SU-DHL-6 (cell line): Measurements from ENCODE around the gene KRT10.

Experiments
- H2AFZ ChIP-seq: fragments of 200-600 bp; sonication (generic); 2 replicates; pipeline ENCODE4 v1.6.1; 2014; ENCODE audit warnings: low read depth, mild to moderate bottlenecking, moderate library complexity, mixed read lengths, antibody characterized with exemption, low read length; ENCODE audit not compliant: severe bottlenecking
- H3F3A ChIP-seq: fragments of 200-600 bp; shearing (Covaris generic); 2 replicates; pipeline ENCODE4 v1.6.0; 2016; ENCODE audit warnings: antibody characterized with exemption, mild to moderate bottlenecking; ENCODE audit not compliant: insufficient read depth
- H3K27ac ChIP-seq: fragments of 200-600 bp; sonication (generic); 2 replicates; pipeline ENCODE4 v1.5.1; 2016; ENCODE audit warnings: low read depth, mild to moderate bottlenecking, low read length, moderate library complexity, mixed read lengths
- H3K27me3 ChIP-seq: fragments of 200-600 bp; sonication (generic), shearing (Covaris generic); 2 replicates; pipeline ENCODE4 v1.6.0; 2014; ENCODE audit warnings: mild to moderate bottlenecking, low read length
- H3K36me3 ChIP-seq: fragments of 200-600 bp; sonication (generic); 2 replicates; pipeline ENCODE4 v1.6.1; 2014; ENCODE audit warnings: mild to moderate bottlenecking, low read length, mixed read lengths
- H3K4me2 ChIP-seq: fragments of 300-600, 200-600 bp; shearing (Covaris generic), sonication (generic); 2 replicates; pipeline ENCODE4 v1.6.0; 2014; ENCODE audit warnings: low read length, low read depth, mild to moderate bottlenecking; ENCODE audit not compliant: poor library complexity, severe bottlenecking
- H3K4me3 ChIP-seq: fragments of 200-600 bp; sonication (generic); 2 replicates; pipeline ENCODE4 v1.5.1; 2014; ENCODE audit warnings: antibody characterized with exemption, low read length, mild to moderate bottlenecking, mixed read lengths; ENCODE audit not compliant: insufficient read depth, poor library complexity, severe bottlenecking
- H3K79me2 ChIP-seq: fragments of 200-600 bp; sonication (generic); 2 replicates; pipeline ENCODE4 v1.6.1; 2014; ENCODE audit warnings: mild to moderate bottlenecking, low read length, moderate library complexity; ENCODE audit not compliant: insufficient read depth
- H3K9ac ChIP-seq: fragments of 200-600 bp; sonication (generic); 2 replicates; pipeline ENCODE4 v1.7.0; 2014; ENCODE audit warnings: mild to moderate bottlenecking, low read length
- H3K9me2 ChIP-seq: fragments of 200-600 bp; sonication (generic); replicated peaks from 2 replicates; pipeline ENCODE4 v1.6.1; 2014; ENCODE audit warnings: low read length; ENCODE audit not compliant: insufficient read depth
- H3K9me3 ChIP-seq: fragments of 200-600 bp; sonication (generic); 2 replicates; pipeline ENCODE4 v1.6.1; 2014; ENCODE audit warnings: low read length, mixed read lengths; ENCODE audit not compliant: insufficient read depth
- H4K20me1 ChIP-seq: fragments of 200-600 bp; sonication (generic); 2 replicates; pipeline ENCODE4 v1.6.1; 2014; ENCODE audit warnings: low read depth, mild to moderate bottlenecking, antibody characterized with exemption, low read length, moderate library complexity, mixed read lengths
- EZH2phosphoT487 ChIP-seq: fragments of 200-600 bp; sonication (generic), shearing (Covaris generic); conservative IDR thresholded peaks from 2 replicates; pipeline ENCODE4 v1.6.1; 2018; ENCODE audit warnings: mild to moderate bottlenecking, antibody characterized with exemption, low read length, moderate library complexity, mixed read lengths
- TF ChIP-seq, protein P1 (sequence below): fragments of 200-600 bp; sonication (generic); IDR thresholded peaks from one replicate; pipeline ENCODE4 v1.5.1; 2017; ENCODE audit warnings: antibody characterized with exemption, mild to moderate bottlenecking, low read length, moderate library complexity; ENCODE audit not compliant: insufficient read depth, poor library complexity, severe bottlenecking

KRT10 gene

DNA sequence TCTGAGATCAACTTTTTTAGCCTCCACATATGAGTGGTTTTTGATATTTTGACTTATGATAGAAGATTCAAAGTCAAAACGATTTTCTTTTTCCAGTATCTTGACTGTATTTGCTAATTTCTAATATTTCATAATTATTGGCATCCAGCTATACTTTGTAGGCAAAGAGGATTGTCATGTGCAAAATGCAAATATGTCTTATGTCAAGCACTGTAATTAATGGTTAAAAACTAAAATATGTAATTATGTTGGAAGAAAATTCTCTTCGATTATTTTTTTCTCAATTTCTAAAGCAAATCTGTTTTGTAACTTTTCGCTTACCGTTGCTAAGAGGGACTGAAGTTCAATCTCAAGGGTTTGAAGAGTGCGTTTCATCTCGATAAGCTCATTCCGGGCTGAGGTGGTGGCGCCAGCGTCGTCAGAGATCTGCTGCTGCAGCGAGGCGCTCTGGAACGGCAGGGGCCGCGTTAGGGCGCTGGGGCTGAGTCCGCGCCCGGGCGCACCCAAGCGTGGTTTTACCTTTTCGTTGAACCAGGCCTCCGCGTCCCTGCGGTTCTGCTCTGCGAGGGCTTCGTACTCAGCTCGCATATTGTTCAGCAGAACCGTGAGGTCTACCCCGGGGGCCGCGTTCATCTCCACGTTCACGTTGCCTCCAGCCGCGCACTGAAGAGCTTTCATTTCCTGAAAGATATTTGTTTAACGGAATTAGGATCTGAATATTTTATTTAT is 43.1 kb downstream of the KRT10 start:
- Histone ChIP-seq H3K4me2 (no peak overlapping the region), H3K27me3 (no peaks in the 10 kb centered on the region), H2AFZ (no peak overlapping the region), H4K20me1 (no peaks in the 10 kb centered on the region), H3K36me3 (no peaks in the 10 kb centered on the region), H3K9ac (no peak overlapping the region), H3K79me2 (no peaks in the 10 kb centered on the region), H3K9me2 (no peaks in the 10 kb centered on the region), H3F3A (no peaks in the 10 kb centered on the region), H3K4me3 (no peak overlapping the region), H3K9me3 (no peaks in the 10 kb centered on the region), H3K27ac (no peak overlapping the region)
- TF ChIP-seq, protein P1, sequence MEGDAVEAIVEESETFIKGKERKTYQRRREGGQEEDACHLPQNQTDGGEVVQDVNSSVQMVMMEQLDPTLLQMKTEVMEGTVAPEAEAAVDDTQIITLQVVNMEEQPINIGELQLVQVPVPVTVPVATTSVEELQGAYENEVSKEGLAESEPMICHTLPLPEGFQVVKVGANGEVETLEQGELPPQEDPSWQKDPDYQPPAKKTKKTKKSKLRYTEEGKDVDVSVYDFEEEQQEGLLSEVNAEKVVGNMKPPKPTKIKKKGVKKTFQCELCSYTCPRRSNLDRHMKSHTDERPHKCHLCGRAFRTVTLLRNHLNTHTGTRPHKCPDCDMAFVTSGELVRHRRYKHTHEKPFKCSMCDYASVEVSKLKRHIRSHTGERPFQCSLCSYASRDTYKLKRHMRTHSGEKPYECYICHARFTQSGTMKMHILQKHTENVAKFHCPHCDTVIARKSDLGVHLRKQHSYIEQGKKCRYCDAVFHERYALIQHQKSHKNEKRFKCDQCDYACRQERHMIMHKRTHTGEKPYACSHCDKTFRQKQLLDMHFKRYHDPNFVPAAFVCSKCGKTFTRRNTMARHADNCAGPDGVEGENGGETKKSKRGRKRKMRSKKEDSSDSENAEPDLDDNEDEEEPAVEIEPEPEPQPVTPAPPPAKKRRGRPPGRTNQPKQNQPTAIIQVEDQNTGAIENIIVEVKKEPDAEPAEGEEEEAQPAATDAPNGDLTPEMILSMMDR = no peak
- TF ChIP-seq EZH2phosphoT487 = no peak

GRCh38 chr17:40778461-40778860 is 44.0 kb downstream of the KRT10 start:
- Histone ChIP-seq H3K27ac (no peak overlapping the region), H3K27me3 (no peaks in the 10 kb centered on the region), H3K4me3 (no peak overlapping the region), H3K79me2 (no peaks in the 10 kb centered on the region), H3K9ac (no peak overlapping the region), H3K4me2 (no peak overlapping the region), H3F3A (no peaks in the 10 kb centered on the region), H3K36me3 (no peaks in the 10 kb centered on the region), H2AFZ (no peak overlapping the region), H3K9me3 (no peaks in the 10 kb centered on the region), H3K9me2 (no peaks in the 10 kb centered on the region), H4K20me1 (no peaks in the 10 kb centered on the region)
- TF ChIP-seq, protein P1 = no peak
- no peak for TF ChIP-seq EZH2phosphoT487

GRCh38 chr17:40777971-40778370 is 44.4 kb downstream of the KRT10 start:
- no peak for TF ChIP-seq EZH2phosphoT487
- TF ChIP-seq, protein P1 = no peak
- Histone ChIP-seq H3K4me3 (no peak overlapping the region), H3K9me3 (no peaks in the 10 kb centered on the region), H4K20me1 (no peaks in the 10 kb centered on the region), H3K9ac (no peak overlapping the region), H3K79me2 (no peaks in the 10 kb centered on the region), H3K36me3 (no peaks in the 10 kb centered on the region), H2AFZ (no peak overlapping the region), H3K4me2 (no peak overlapping the region), H3F3A (no peaks in the 10 kb centered on the region), H3K27me3 (no peaks in the 10 kb centered on the region), H3K9me2 (no peaks in the 10 kb centered on the region), H3K27ac (no peak overlapping the region)
